Measurements from ENCODE around the gene PICK1.

- no peak for TF ChIP-seq MYC (IDR thresholded peaks at IDR 0.05; ENCODE audit: low read depth, low read length)
- TF ChIP-seq CTCF (IDR thresholded peaks at IDR 0.05; ENCODE audit: low read depth, low read length) = no peak
- TF ChIP-seq POLR2A (IDR thresholded peaks at IDR 0.05; ENCODE audit: extremely low read depth, insufficient read length) = no peak
- TF ChIP-seq MAX (IDR thresholded peaks at IDR 0.05; ENCODE audit: low read depth, low read length) = no peak
Observed at GRCh38 chr22:38068641-38069371, 11.6 kb downstream of the PICK1 start.

Measured in NB4 (cell line).